HG02973 (cell line): ENCODE data around the gene KRTAP12-3.
"Not testable (repeated sequence)": the region's sequence is repeated elsewhere in the genome, so short reads cannot be mapped to it uniquely, and the experiment has no call there.

Source experiments
- ATAC-seq: cut with Tn5 transposase; IDR thresholded peaks from one replicate; pipeline ENCODE4 v1.9.1; 2021; ENCODE audit warnings: moderate library complexity; ENCODE audit not compliant: unreplicated experiment

The KRTAP12-3 gene

GRCh38 chr21:44657635-44658540 lies at the start of gene KRTAP12-3:
KRTAP12-3 (plus strand) TSS chr21:44657932; CDS start chr21:44657980, 48 bp downstream.
- no peak for ATAC-seq

- no peak for ATAC-seq
Observed at GRCh38 chr21:44609193-44609592, 48.5 kb upstream of the KRTAP12-3 start.

- not testable (repeated sequence) for ATAC-seq
Observed at GRCh38 chr21:44610157-44610843, 47.4 kb upstream of the KRTAP12-3 start.

GRCh38 chr21:44611551-44611950 lies 46.2 kb upstream of the KRTAP12-3 start:
- ATAC-seq, result no peak

- ATAC-seq, result no peak
Observed at GRCh38 chr21:44612029-44612486, 45.7 kb upstream of the KRTAP12-3 start, which contains the start of gene KRTAP10-8. KRTAP10-8 (plus strand) TSS chr21:44612079; CDS start chr21:44612101, 22 bp downstream.

GRCh38 chr21:44612669-44613229 lies 45.0 kb upstream of the KRTAP12-3 start:
- ATAC-seq, result no peak

- no peak for ATAC-seq
Observed at GRCh38 chr21:44613386-44614155, 44.2 kb upstream of the KRTAP12-3 start.

- no peak for ATAC-seq
Observed at GRCh38 chr21:44614161-44614631, 43.5 kb upstream of the KRTAP12-3 start.

- no peak for ATAC-seq
Observed at GRCh38 chr21:44614961-44615391, 42.8 kb upstream of the KRTAP12-3 start.

- ATAC-seq, result no peak
Observed at GRCh38 chr21:44615466-44615865, 42.3 kb upstream of the KRTAP12-3 start.

- no peak for ATAC-seq
Observed at GRCh38 chr21:44615911-44616590, 41.7 kb upstream of the KRTAP12-3 start.

GRCh38 chr21:44616591-44616926 lies 41.2 kb upstream of the KRTAP12-3 start:
- ATAC-seq, result no peak

- no peak for ATAC-seq
Observed at GRCh38 chr21:44617071-44617501, 40.6 kb upstream of the KRTAP12-3 start.

- no peak for ATAC-seq
Observed at GRCh38 chr21:44618504-44618903, 39.2 kb upstream of the KRTAP12-3 start.

- ATAC-seq, result no peak
Observed at GRCh38 chr21:44618909-44619308, 38.8 kb upstream of the KRTAP12-3 start.

- ATAC-seq, result no peak
Observed at GRCh38 chr21:44619886-44620285, 37.8 kb upstream of the KRTAP12-3 start.

- ATAC-seq, result no peak
Observed at GRCh38 chr21:44623575-44623974, 34.2 kb upstream of the KRTAP12-3 start.

GRCh38 chr21:44625756-44626155 lies 32.0 kb upstream of the KRTAP12-3 start:
- no peak for ATAC-seq

- no peak for ATAC-seq
Observed at GRCh38 chr21:44626262-44626661, 31.5 kb upstream of the KRTAP12-3 start.

GRCh38 chr21:44626673-44627143 lies 31.0 kb upstream of the KRTAP12-3 start, which contains the start of gene KRTAP10-9:
KRTAP10-9 (plus strand) TSS chr21:44627093; CDS start chr21:44627172, 79 bp downstream.
- no peak for ATAC-seq
